GM21447 (cell line): ENCODE measurements around the gene ATP5F1B.

ENCODE experiments used
- ATAC-seq: cut with Tn5 transposase; IDR thresholded peaks from one replicate; pipeline ENCODE4 v1.9.1; 2021; ENCODE audit not compliant: unreplicated experiment

Gene ATP5F1B

DNA sequence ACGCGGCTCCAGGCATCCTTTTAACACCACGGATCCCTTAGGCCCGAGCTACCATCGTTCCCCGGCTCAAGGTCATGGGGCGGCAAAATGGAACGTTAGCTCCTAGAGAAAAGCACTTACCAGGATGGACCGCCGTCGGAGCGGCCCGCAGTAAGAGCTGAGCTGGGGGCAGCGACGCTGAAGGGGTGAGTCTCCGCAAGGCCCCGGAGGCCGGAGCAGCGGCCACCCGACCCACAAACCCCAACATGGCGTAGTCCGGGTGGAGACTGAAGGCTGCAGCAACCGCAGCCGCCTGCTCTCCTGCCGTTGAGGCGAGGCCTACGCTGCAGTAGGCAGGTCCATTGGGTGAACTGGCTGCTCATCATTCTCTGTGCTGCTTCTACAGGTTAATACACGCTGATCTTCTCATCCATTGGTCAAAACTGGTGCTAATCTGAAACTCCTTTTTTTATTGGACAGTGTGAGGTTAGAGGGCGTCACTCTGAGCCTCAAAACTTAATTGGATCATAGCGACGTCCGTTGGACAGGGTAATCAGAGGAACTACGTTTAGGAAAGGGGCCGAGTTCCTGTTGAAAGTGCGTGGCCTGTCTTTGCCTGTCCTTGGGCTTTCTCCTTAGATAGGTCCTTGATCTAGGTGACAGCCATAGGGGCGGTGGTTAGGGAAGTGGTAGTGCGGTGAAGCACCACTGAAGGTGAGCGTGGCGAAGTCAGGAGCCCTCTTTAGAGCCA, at the start of gene ATP5F1B:
TSS of gene ATP5F1B (minus strand) at position 268 of the 730 bp plus-strand sequence. CDS start at position 247, 21 bp downstream.
- ATAC-seq = peak; percentile 98

GRCh38 chr12:56694161-56694560, 48.4 kb upstream of the ATP5F1B start:
- ATAC-seq = no peak

DNA sequence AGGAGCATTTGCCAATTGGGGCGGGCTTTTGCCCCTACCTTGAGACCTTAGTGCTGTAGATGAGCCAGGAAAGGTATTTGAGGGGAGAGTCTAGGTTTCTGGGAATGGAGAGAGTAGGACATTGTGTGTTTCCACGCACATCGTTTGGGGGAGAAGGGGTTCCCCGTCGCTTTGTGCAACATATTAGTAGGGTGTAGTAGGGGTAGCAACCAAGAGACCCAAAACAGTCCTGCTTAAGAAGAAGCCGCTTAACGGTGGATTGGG, 43.0 kb upstream of the ATP5F1B start:
- no peak for ATAC-seq

GRCh38 chr12:56688129-56688845, 42.5 kb upstream of the ATP5F1B start, which contains the start of gene PTGES3:
TSS of gene PTGES3 (minus strand) at chr12:56688284. CDS start at chr12:56687999, 285 bp downstream.
- peak; percentile 63 for ATAC-seq

- ATAC-seq = peak; percentile 4
Observed at GRCh38 chr12:56687223-56688128, 41.7 kb upstream of the ATP5F1B start.

- no peak for ATAC-seq
Observed at GRCh38 chr12:56684745-56685359, 39.1 kb upstream of the ATP5F1B start.

GRCh38 chr12:56682323-56682722, 36.5 kb upstream of the ATP5F1B start:
- ATAC-seq = no peak

GRCh38 chr12:56679883-56680575, 34.2 kb upstream of the ATP5F1B start:
- ATAC-seq = no peak

DNA sequence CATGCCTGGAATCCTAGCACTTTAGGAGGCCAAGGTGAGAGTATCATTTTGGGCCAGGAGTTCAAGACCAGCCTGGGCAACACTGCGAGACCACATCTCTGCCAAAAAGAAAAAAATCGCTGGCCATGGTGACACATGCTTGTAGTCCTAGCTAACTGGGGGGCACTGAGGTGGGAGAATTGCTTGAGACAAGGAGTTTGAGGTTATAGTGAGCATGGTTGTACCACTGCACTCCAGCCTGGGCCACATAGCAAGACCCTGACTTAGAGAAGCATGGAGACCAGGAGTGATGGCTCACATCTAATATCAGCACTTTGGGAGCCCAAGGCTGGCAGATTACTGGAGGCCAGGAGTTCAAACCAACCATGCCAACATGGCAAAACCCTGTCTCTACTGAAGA, 33.1 kb upstream of the ATP5F1B start:
- no peak for ATAC-seq

GRCh38 chr12:56677680-56678079, 31.9 kb upstream of the ATP5F1B start:
- no peak for ATAC-seq

DNA sequence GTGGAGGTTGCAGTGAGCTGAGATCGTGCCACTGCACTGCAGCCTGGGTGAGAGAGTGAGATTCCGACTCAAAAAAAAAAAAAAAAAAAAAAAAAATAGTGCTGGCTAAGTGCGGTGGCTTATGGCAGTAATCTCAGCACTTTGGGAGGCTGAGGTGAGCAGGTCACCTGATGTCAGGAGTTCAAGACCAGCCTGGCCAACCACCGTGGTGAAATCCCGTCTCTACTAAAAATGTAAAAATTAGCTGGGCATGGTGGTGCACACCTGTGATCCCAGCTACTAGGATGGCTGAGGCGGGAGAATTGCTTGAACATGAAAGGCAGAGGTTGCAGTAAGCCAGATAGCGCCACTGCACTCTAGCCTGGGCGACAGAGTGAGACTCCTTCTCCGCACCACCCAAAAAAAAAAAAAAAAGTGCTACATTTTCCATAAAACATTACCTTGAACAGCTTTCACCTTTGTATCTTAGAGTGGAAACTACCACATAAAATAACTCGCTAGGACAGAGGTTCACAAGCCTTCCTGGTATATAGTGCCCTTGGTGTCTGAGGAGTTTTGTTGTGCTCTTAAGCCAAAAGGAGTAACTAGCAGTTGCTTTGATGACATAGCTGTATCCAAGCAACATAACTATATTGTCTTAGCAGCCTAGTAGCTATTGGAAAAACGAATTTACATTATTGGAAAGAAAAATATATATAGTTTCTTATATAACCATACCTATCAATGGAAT, 31.2 kb upstream of the ATP5F1B start:
- ATAC-seq = no peak

- ATAC-seq = no peak
Observed at GRCh38 chr12:56671608-56672007, 25.8 kb upstream of the ATP5F1B start.

DNA sequence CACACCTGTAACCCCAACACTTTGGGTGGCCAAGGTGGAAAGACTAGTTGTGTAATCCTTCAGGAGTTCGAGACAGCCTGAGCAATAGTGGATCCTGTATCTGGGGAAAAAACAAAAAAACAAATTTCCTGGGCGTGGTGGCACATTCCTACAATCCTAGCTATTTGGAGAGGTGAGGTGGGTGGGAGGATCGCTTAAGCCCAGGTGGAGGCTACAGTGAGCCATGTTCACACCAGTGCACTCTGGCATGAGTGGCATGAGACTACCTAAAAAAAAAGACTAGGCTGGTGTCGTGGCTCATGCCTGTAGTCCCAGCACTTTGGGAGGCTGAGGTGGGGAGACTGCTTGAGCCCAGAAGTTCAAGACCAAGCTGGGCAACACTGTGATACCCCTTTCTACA, 25.1 kb upstream of the ATP5F1B start:
- ATAC-seq = no peak

GRCh38 chr12:56668197-56668457, 22.3 kb upstream of the ATP5F1B start:
- no peak for ATAC-seq

GRCh38 chr12:56661979-56662638, 16.3 kb upstream of the ATP5F1B start:
- ATAC-seq = no peak

GRCh38 chr12:56661560-56661959, 15.8 kb upstream of the ATP5F1B start:
- ATAC-seq = no peak

DNA sequence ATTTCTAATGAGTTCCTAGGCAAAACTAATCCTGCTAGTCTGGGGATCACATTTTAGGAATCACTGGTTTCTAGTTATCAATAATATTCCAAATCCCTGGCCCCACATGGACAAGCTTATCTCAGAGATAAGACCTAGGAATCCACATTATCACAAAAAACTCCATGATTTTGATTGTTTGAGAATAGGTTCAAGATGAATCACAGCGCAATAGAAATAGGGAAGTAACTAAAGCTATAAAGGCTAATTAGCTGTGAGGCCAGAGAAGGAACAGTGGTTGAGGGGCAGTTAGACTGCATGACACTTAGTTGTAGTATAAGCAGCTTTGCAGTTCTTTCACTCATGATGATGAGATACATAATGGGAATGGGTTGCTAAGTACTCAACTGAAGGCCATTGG, 13.1 kb upstream of the ATP5F1B start:
- no peak for ATAC-seq

GRCh38 chr12:56657416-56658379, 11.9 kb upstream of the ATP5F1B start:
- no peak for ATAC-seq
